ENCODE measurements around the gene NAPB.
A peak's percentile ranks its signal among the peaks of the same experiment; 100 is the strongest.
"Not testable (repeated sequence)": the region's sequence is repeated elsewhere in the genome, so short reads cannot be mapped to it uniquely, and the experiment has no call there.

Gene NAPB

GRCh38 chr20:23366384-23366783 lies 54.9 kb downstream of the NAPB start:
- DNase-seq: no peak

- no peak for DNase-seq
Measured at GRCh38 chr20:23365390-23366165, 55.7 kb downstream of the NAPB start.

GRCh38 chr20:23363257-23363649 lies 58.0 kb downstream of the NAPB start:
- no peak for DNase-seq

GRCh38 chr20:23362392-23363256 lies 58.7 kb downstream of the NAPB start:
- no peak for DNase-seq

GRCh38 chr20:23361476-23362391 lies 59.6 kb downstream of the NAPB start, which contains the start of gene GZF1:
GZF1 (plus strand) TSS chr20:23362182; CDS start chr20:23364384, 2,202 bp downstream.
- peak; percentile 98 for DNase-seq

- DNase-seq: no peak
Measured at GRCh38 chr20:23361119-23361475, 60.2 kb downstream of the NAPB start.

- no peak for DNase-seq
Measured at GRCh38 chr20:23360531-23360930, 60.8 kb downstream of the NAPB start.

- DNase-seq: no peak
Measured at GRCh38 chr20:23358923-23359593, 62.2 kb downstream of the NAPB start.

GRCh38 chr20:23358563-23358906 lies 62.8 kb downstream of the NAPB start:
- no peak for DNase-seq

GRCh38 chr20:23357767-23358562 lies 63.3 kb downstream of the NAPB start:
- peak; percentile 98 for DNase-seq

GRCh38 chr20:23356203-23356602 lies 65.1 kb downstream of the NAPB start:
- DNase-seq: no peak

- DNase-seq: no peak
Measured at GRCh38 chr20:23350904-23351838, 70.1 kb downstream of the NAPB start.

GRCh38 chr20:23350196-23350903 lies 70.9 kb downstream of the NAPB start, which contains the start of gene NXT1:
NXT1 (plus strand) TSS chr20:23350791; CDS start chr20:23354042, 3,251 bp downstream.
- DNase-seq: peak; percentile 97

GRCh38 chr20:23349338-23350195 lies 71.7 kb downstream of the NAPB start:
- DNase-seq: no peak

- DNase-seq: not testable (repeated sequence)
Measured at GRCh38 chr20:23348510-23348909, 72.8 kb downstream of the NAPB start.

GRCh38 chr20:23347791-23348190 lies 73.5 kb downstream of the NAPB start:
- no peak for DNase-seq

- no peak for DNase-seq
Measured at GRCh38 chr20:23346002-23346401, 75.3 kb downstream of the NAPB start.

- no peak for DNase-seq
Measured at GRCh38 chr20:23344336-23344735, 77.0 kb downstream of the NAPB start.

GRCh38 chr20:23343590-23343989 lies 77.7 kb downstream of the NAPB start:
- DNase-seq: no peak
